Fibroblast of lung (primary cell): ENCODE data around the gene RNF145. TPM values are rescaled to one million over a fixed set of nuclear protein-coding genes. Genes with fewer than 3 reads are reported as not detected.

Source experiments
- DNase-seq, 2 donors: peaks; one replicate each; pipeline versions ENCODE4 v3.0.0 to v3.0.0-alpha.2; 2010; ENCODE audit warnings: low read depth in 2 of 2
- H2AFZ ChIP-seq: 2 replicates; pipeline ENCODE4 v1.5.1; 2012; ENCODE audit warnings: low read length, control low read depth, inconsistent platforms
- H3K27ac ChIP-seq: 2 replicates; pipeline ENCODE4 v1.5.1; 2011; ENCODE audit warnings: low read length, control low read depth; ENCODE audit not compliant: insufficient read depth
- H3K27me3 ChIP-seq: 2 replicates; pipeline ENCODE4 v1.5.1; 2011; ENCODE audit warnings: mild to moderate bottlenecking, low read length; ENCODE audit not compliant: control insufficient read depth, insufficient read depth
- H3K36me3 ChIP-seq: 2 replicates; pipeline ENCODE4 v1.5.1; 2011; ENCODE audit warnings: low read length; ENCODE audit not compliant: control insufficient read depth, insufficient read depth
- H3K4me1 ChIP-seq: 2 replicates; pipeline ENCODE4 v1.5.1; 2011; ENCODE audit warnings: low read length; ENCODE audit not compliant: control insufficient read depth, insufficient read depth; ENCODE audit errors: extremely low read depth
- H3K4me2 ChIP-seq: 2 replicates; pipeline ENCODE4 v1.5.1; 2011; ENCODE audit warnings: low read length, control low read depth; ENCODE audit not compliant: insufficient read depth; ENCODE audit errors: extremely low read depth
- H3K4me3 ChIP-seq, 4 experiments: fragments of 200-600 bp in 1 of 4; sonication (generic) in 1 of 4; replicated peaks in 1 of 4; 2 replicates each; pipeline ENCODE4 v1.5.1; 2011 to 2016; ENCODE audit warnings: low read length in 4 of 4, low read depth in 3 of 4, mild to moderate bottlenecking in 3 of 4, control low read depth in 2 of 4, inconsistent platforms in 1 of 4, mixed read lengths in 1 of 4; ENCODE audit not compliant: insufficient read depth in 1 of 4; ENCODE audit errors: control extremely low read depth in 1 of 4
- H3K79me2 ChIP-seq: 2 replicates; pipeline ENCODE4 v1.5.1; 2012; ENCODE audit warnings: mild to moderate bottlenecking, low read length, inconsistent platforms; ENCODE audit not compliant: control insufficient read depth, insufficient read depth
- H3K9ac ChIP-seq: 2 replicates; pipeline ENCODE4 v1.5.1; 2011; ENCODE audit warnings: mild to moderate bottlenecking, low read length, control low read depth; ENCODE audit not compliant: insufficient read depth
- H3K9me3 ChIP-seq: 2 replicates; pipeline ENCODE4 v1.5.1; 2012; ENCODE audit warnings: low read depth, low read length; ENCODE audit not compliant: control insufficient read depth, insufficient read depth
- H4K20me1 ChIP-seq: 2 replicates; pipeline ENCODE4 v1.5.1; 2011; ENCODE audit warnings: low read length; ENCODE audit not compliant: control insufficient read depth, insufficient read depth; ENCODE audit errors: extremely low read depth
- CTCF ChIP-seq, 2 donors: IDR thresholded peaks in 1 of 2; conservative IDR thresholded peaks in 1 of 2; 1 replicate in 1 of 2; 2 replicates in 1 of 2; pipeline ENCODE4 v1.5.1; 2011 to 2012; ENCODE audit warnings: low read length in 2 of 2, control low read depth in 1 of 2, inconsistent platforms in 1 of 2, low read depth in 1 of 2, mild to moderate bottlenecking in 1 of 2
- EZH2 ChIP-seq: IDR thresholded peaks from 2 replicates; pipeline ENCODE4 v1.5.1; 2012; ENCODE audit warnings: low read length, control low read depth, mild to moderate bottlenecking; ENCODE audit errors: missing control alignments
- polyA plus RNA-seq, 2 donors: library from polyadenylated mRNA; depleted of rRNA in 1 of 2; stranded (reverse) in 1 of 2; unstranded in 1 of 2; fragments of >200 nt; gene quantifications; 2 replicates each; pipeline ENCODE4 v1.2.1, GENCODE V29; 2011 to 2012; ENCODE audit warnings: missing spikeins in 1 of 2
- total RNA-seq: library from RNA; depleted of rRNA; stranded (reverse); fragments of >200 nt; gene quantifications from 2 replicates; pipeline ENCODE4 v1.2.1, GENCODE V29; 2014

The RNF145 gene
- total and polyA plus RNA-seq, 2 donors (not counting 1 experiment from before 2014, with no cell fraction given) = 54.2 to 75.0 TPM

GRCh38 chr5:159249158-159249557 lies 39.8 kb upstream of the RNF145 start:
- H3K4me1 ChIP-seq = no peaks in the 10 kb centered on the region
- H3K9me3 ChIP-seq = no peaks in the 10 kb centered on the region
- H3K79me2 ChIP-seq = no peaks in the 10 kb centered on the region
- no peak overlapping the region for H3K4me2 ChIP-seq
- no peak overlapping the region for H3K4me3 ChIP-seq
- no peak overlapping the region for H3K9ac ChIP-seq
- TF ChIP-seq EZH2 = no peak
- no peak for TF ChIP-seq CTCF (conservative IDR thresholded peaks at IDR 0.05 in 1 of 2, IDR thresholded peaks at IDR 0.05 in 1 of 2; ENCODE audit: low read depth in 1 of 2, low read length in 2 of 2)
- DNase-seq = no peak
- H3K27me3 ChIP-seq = no peaks in the 10 kb centered on the region
- no peaks in the 10 kb centered on the region for H4K20me1 ChIP-seq
- H3K27ac ChIP-seq = no peak overlapping the region
- no peaks in the 10 kb centered on the region for H3K36me3 ChIP-seq
- H2AFZ ChIP-seq = no peak overlapping the region

GRCh38 chr5:159244890-159245289 lies 35.5 kb upstream of the RNF145 start:
- Histone ChIP-seq H3K27ac (no peak overlapping the region), H2AFZ (no peak overlapping the region), H3K27me3 (no peaks in the 10 kb centered on the region), H3K79me2 (no peaks in the 10 kb centered on the region), H3K9me3 (no peaks in the 10 kb centered on the region), H4K20me1 (no peaks in the 10 kb centered on the region), H3K4me3 (no peak overlapping the region), H3K36me3 (no peaks in the 10 kb centered on the region), H3K4me1 (no peaks in the 10 kb centered on the region), H3K4me2 (no peak overlapping the region), H3K9ac (no peak overlapping the region)
- no peak for DNase-seq
- TF ChIP-seq CTCF (conservative IDR thresholded peaks at IDR 0.05 in 1 of 2, IDR thresholded peaks at IDR 0.05 in 1 of 2; ENCODE audit: low read depth in 1 of 2, low read length in 2 of 2) = no peak
- TF ChIP-seq EZH2 = no peak

GRCh38 chr5:159244163-159244562 lies 34.8 kb upstream of the RNF145 start:
- no peak overlapping the region for H3K4me3 ChIP-seq
- H3K36me3 ChIP-seq = no peaks in the 10 kb centered on the region
- no peaks in the 10 kb centered on the region for H3K79me2 ChIP-seq
- H2AFZ ChIP-seq = no peak overlapping the region
- no peak overlapping the region for H3K27ac ChIP-seq
- no peaks in the 10 kb centered on the region for H3K4me1 ChIP-seq
- H3K9me3 ChIP-seq = no peaks in the 10 kb centered on the region
- H4K20me1 ChIP-seq = no peaks in the 10 kb centered on the region
- no peak overlapping the region for H3K9ac ChIP-seq
- peak in 1 of 2 donors; percentile 10 for DNase-seq
- H3K4me2 ChIP-seq = no peak overlapping the region
- no peak for TF ChIP-seq CTCF (conservative IDR thresholded peaks at IDR 0.05 in 1 of 2, IDR thresholded peaks at IDR 0.05 in 1 of 2; ENCODE audit: low read depth in 1 of 2, low read length in 2 of 2)
- no peaks in the 10 kb centered on the region for H3K27me3 ChIP-seq
